Right renal pelvis (tissue), 4 donors: Measurements from ENCODE around the gene CDC23. TPM values are rescaled to one million over a fixed set of nuclear protein-coding genes. Genes with fewer than 3 reads are reported as not detected.
A peak's percentile ranks its signal among the peaks of the same experiment; 100 is the strongest.
"Not testable (repeated sequence)": the region's sequence is repeated elsewhere in the genome, so short reads cannot be mapped to it uniquely, and the experiment has no call there.

ENCODE experiments used
- DNase-seq, 4 donors: peaks; one replicate each; pipeline ENCODE4 v3.0.0-alpha.2; 2013; ENCODE audit warnings: low read depth in 4 of 4, low spot score in 3 of 4, missing footprints in 1 of 4
- polyA plus RNA-seq, 4 donors: library from polyadenylated mRNA; unstranded; fragments of 120-200 nt; gene quantifications; one replicate each; pipeline ENCODE4 v1.2.1, GENCODE V29; 2013; ENCODE audit not compliant: insufficient read length in 4 of 4

Gene CDC23, protein sequence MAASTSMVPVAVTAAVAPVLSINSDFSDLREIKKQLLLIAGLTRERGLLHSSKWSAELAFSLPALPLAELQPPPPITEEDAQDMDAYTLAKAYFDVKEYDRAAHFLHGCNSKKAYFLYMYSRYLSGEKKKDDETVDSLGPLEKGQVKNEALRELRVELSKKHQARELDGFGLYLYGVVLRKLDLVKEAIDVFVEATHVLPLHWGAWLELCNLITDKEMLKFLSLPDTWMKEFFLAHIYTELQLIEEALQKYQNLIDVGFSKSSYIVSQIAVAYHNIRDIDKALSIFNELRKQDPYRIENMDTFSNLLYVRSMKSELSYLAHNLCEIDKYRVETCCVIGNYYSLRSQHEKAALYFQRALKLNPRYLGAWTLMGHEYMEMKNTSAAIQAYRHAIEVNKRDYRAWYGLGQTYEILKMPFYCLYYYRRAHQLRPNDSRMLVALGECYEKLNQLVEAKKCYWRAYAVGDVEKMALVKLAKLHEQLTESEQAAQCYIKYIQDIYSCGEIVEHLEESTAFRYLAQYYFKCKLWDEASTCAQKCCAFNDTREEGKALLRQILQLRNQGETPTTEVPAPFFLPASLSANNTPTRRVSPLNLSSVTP
- 10 to 100 TPM; 53.9 to 68.7 (median 67.0) TPM for polyA plus RNA-seq

DNA sequence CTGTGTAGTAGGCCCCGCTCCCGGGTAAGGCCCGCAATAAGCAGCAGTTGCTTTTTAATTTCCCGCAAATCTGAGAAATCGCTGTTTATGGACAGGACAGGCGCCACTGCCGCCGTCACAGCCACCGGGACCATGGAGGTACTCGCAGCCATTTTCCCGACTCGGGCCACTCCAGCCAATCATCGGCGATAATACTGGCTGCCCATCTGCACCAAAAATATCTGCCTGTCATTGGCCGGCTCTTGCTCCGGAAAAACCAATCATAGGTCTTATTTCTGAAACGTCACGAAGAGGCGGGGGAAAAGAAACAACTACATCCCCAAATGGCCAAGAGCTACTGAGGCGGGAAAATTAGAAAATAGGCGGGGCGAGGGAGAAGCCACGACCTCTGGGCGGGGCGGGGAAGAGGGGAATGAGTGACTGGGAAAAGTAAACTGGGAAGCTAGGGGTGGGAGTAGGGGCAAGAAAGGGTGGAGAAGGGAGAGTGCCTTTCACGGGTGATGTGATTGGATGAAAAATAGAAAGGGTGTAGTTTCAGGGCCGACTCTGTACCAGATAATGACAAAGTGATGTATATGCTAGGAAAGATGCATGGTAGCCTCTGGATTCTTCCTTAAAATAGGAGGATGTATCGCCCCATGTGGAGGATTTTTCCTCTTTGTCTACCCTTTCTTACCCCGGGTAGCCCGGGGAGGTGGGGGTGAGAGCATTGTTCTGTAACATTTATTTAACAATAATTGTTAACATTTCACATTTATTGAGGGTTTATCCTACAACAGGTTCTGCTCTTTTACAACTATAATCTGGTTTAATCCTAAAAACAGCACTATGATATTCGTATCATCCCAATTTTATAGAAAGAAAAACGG lies at the start of gene CDC23:
CDC23 (minus strand) TSS at position 163 of the 869 bp plus-strand sequence; CDS start at position 152, 11 bp downstream.
- peak; percentile 95 to 99 (median 98) for DNase-seq

DNA sequence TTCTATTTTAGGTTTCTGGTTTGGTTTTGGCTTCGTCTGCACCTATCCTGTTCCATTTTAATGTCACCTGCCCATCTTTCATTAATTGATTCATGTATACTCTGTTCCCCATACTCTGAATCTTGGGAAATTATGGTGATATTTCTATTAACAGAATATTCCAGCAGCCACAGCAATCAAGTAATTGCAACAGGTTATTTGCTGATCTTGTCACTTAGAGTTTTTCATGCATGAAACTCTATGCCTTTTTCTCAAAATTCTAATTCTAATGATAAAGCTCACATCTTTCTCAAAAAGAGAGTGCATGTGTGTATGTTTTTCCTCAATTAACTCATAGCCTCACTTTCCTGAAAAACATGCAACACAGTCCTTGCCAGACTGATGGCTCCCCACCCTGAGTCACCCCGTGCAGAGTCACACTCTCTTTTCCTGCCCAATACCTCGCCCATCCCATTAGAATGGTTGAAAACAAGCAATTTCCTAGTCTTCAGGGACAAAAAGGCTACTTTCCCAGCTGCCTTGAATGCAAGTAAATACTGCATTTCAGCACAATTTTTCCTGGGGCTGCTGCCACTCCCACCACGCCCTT lies 45.7 kb upstream of the CDC23 start:
- no peak for DNase-seq

DNA sequence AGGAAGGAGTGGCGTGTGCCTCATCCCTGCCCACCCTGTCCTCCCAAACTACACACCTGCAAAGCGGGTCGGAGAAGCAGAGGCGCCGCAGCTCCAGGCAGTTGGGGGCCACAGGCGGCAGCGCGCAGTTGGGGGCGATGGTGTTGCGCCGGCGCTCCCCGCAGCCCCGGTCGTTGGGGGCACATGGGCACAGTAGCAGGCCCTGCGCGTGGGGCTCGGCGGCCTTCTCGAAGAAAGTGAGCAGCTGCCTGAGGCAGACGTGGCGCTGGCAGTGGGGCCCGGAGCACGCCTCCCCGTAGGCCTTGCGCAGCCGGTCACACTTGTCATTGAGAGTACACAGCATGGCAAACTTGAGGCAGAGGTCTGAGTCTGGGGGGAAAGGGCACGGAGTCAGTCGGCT lies 44.5 kb upstream of the CDC23 start:
- no peak for DNase-seq

DNA sequence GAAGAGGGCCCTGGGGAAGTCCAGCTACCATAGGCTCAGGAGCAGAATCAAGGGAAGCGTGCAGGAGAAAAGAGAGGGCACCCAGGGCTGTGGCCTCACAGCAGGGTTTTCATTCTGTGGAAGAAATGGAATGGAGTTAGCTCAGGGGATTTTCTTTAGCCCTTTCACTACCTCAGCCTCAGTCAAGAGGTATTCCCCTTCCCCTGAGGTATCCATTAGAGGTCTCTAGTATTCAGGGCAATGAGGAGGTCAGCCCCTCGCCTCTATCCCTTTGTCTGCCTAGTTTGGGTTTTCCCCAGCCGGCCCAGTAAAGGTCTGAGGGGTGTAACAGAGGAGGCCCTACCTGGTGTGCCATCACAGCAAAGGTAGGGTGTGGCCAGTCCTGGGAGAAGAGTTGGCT lies 39.8 kb upstream of the CDC23 start:
- no peak for DNase-seq

DNA sequence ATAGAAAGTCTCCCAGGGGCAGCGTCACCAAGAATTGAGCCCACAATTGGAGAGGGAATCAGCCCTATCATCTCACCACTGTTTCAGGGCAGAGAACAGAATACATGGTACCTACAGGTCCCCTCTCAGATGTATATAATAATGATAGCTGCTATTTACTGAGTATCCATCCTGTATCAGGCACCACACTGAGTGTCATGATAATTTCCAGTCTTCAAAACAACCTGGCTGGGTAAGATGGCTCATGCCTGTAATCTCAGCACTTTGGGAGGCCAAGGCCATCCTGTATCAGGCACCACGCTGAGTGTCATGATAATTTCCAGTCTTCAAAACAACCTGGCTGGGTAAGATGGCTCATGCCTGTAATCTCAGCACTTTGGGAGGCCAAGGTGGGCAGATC lies 34.7 kb upstream of the CDC23 start:
- DNase-seq, result not testable (repeated sequence)

DNA sequence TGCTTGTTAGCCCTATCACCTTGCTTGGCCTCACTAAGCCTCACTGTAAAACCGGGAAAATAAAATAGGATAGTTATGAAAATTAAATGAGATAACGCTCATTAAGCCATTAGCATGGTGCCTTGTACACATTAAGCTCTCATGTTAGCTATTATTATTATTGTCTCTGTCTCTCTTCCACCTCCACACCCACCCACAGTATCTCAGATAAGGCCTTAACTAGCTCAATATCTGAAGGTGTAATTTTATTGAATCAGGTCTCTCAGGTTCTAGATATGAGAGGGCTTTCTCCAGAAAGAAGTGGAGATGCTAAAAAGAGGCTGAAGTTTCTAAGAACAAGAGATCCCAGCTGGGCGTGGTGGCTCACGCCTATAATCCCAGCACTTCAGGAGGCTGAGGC lies 33.7 kb upstream of the CDC23 start:
- DNase-seq, result no peak

DNA sequence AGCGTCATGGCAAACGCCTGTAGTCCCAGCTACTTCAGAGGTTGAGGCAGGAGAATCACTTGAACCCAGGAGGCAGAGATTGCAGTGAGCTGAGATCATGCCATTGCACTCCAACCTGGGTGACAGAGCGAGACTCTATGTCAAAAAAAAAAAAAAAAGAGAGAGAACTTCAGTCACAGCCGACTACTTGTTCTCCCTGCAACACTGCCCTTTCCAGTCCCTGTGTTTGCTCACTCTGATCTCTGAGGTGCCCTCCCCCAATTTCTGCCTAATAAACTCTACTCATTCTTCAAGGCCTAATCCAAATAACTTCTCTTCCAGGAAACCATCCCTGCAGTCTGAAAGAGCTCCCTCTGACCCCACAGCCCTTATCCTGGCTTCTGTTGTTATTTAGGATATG lies 33.2 kb upstream of the CDC23 start:
- no peak for DNase-seq

DNA sequence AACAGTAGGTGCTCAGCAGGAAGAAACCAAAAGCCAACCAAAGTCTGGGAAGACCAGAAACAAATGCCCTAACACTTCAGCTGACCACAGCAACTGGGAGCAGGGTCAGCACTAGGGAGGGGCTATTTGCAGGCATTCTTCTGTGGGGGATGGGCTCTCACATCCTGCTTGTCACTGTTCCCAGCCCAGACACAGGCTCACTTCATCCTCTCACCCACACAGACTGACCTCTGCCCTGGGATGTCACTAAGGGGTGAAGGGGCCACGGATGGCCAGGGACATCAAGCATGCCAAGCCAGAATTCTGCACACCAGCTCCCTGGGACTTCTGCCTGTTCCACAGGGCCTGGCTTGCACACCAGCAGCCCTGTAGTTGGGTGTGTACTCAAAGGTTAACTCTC lies 32.6 kb upstream of the CDC23 start:
- no peak for DNase-seq

DNA sequence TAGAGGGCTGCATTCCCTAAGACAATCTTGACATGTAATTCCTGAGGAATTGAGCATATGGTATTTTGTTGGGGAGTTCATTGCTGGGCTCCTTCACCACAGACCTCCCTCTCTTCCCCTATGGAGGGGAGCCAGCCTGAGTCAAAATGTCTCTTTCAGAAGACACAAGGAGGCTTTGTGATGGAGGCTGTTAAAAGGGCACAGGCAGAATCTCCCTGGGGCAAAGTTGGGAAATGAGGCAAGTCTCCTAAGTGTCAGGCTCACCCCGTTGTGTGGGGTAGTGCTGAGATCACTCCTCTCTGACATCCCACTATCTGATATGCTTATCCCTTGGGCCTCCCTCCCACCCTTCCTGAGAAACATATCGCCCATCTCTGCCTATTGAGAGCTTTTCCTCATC lies 30.7 kb upstream of the CDC23 start:
- no peak for DNase-seq

DNA sequence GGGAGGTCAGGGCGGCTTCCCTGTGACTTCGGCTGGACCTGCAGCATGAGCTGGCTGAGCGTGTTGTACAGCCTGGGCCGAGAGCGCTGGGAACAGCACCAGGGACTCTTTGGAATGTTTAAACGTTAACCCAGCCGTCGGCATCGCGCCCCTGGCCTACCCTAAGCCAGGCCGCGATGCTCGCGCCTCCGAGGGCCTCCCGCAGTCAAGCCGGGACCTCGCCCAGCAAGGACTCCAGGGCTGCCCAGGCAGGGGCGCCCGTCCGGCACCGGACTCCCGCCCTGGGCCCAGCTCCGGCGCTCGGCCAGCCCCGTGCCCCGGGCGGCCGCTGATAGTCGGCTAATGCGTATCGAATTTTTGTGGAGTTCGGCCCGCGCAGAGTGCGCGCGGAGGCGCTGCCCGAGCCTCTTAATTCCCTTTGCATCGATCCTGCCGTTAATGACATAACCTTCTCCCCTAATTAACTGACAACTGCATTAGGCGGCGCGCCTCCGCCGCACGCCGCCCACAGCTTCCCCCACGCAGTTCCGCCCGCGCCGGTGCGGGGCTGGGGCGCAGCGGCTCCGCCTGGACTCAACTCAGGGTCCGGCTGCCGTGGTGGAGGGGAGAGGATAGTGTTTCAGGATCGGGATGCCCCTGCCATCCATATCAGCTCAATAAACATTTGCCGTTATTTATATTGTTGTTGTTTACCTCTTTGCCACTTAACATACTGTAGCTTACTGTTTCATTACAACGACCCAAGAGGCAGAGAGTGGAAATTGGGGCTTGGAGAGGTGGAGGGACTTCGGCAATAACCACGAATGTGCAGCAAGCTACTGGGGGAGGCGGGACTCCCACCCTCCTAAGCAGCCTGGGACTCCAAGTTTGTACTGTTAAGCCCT lies 28.8 kb upstream of the CDC23 start:
- peak in 3 of 4 donors; percentile 17 to 26 (median 25) for DNase-seq

DNA sequence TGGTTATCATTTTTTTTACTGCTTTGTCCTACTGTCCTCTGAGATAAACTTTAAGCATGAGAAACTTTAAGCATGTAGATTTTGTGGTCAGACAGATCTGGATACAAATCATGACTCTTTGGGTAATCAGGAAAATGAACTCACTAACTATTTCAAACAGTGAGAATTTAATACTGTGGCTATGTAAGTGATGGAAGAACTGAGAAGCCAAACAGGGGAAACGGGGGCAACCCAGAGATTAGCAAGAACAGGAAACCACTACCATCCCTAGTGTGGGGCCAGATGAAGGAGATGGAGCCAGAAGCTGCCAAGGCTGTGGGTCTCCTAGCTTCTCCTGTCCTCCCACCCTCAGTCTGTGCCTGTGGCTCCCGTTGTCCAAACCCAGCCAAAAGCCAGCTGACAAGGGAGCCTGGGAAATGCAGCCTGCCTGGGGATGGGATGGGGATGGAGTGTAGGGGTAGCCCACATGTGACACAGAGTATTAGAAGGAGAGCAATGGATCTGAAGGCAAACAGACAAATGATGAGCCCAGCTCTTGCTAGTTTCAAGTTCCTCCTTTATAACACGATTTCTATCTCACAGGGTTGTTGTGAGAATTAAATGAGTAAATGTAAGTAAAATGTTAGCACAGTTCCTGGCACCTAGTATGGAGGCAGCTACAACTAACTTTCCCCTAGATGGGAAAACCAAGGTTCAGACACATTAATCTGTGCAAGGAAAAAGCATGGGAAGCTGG lies 27.7 kb upstream of the CDC23 start:
- no peak for DNase-seq

DNA sequence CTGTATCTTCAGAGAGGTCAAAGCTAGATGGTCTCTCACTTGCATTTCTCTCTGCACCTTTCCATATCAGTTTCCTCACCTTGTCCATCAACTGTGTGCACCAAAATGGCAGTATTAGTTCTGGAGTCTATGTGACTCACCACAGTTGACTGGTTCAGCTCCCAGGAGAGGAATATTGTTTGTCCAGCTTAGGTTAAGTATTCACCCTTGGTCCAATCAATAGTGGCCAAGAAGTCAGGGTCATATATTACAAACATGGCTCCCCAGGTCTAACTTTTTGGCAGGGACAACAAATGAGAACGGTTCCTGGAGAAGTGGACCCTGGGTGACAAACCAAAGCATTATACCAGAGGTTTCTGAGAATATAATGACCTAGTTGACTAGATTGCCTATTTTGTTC lies 24.9 kb upstream of the CDC23 start:
- no peak for DNase-seq

DNA sequence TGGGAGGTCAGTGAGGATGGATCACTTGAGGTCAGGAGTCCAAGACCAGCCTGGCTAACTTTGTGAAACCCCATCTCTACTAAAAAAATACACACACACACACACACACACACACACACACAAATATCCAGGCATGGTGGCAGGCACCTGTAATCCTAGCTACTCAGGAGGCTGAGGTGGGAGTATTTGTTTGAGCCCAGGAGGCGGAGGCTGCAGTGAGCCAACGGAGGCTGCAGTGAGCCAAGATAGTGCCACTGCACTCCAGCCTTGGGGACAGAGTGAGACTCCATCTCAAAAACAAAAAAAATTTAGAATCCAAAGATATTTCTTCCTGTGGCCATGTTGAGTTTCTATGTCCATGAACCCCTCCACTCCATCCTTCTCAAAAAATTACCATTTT lies 21.5 kb upstream of the CDC23 start:
- no peak for DNase-seq

DNA sequence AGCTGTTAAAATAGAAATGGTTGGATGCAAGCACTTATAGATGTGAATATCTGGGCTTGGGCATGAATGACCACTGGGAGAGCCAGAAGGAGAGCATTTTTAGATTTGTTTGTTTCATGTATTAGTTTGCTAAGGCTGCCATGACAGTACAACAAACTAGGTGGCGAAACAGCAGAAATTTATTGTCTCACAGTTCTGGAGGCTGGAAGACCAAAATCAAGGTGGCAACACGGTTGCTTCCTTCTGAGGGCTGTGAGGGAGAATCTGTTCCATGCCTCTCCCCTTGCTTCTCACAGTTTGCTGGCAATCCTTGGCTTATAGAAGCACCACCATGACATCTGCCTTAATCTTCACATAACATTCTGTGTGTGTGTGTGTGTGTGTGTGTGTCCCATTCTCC lies 20.2 kb upstream of the CDC23 start:
- DNase-seq, result no peak

DNA sequence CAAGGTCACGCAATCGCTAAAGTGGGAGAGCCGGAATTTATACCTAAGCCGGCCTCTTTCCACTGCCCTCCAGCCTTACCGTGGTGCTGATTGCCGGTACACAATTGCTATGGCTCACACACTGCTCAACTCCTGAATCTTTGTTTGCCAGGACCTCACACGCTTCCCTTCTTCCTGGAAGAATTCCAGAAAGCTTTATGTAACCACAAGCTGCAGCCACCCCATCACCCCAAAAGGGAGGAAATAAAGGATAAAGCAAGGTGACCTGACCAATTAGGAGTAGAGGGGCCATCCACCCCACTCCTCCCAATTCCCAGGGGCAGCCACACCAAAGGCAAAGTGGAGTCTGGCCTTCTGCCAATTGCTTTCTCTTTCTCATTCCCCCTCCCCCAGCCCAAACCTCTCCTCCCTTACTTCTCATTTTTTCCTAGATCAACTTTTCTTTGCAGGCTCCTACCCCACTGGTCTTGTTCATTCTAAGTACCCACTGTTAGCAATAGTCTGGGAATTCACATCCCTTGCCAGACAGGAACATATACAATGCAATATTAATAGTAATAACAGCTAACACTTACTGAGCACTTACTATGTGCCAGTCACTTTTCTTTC lies 18.0 kb upstream of the CDC23 start:
- no peak for DNase-seq

DNA sequence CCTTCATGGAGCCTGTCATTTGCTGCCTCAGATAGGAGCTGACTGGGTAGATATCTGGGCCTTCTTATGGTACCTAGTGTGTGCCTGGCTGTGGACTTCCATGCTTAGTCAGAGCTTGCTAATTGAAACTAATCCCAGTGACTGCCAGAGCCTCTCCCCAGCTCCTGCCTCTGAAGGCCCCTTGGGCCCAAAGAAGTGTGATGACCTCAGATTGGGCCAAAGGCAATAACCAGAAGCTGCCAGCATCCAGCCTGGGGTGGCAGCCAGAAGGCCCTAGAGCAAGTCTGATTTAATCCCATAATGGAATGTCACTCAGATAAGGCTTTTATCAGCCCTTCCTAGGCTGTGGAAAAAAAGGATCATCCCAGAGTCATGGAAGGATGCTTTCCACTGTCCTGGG lies 17.1 kb upstream of the CDC23 start:
- no peak for DNase-seq

DNA sequence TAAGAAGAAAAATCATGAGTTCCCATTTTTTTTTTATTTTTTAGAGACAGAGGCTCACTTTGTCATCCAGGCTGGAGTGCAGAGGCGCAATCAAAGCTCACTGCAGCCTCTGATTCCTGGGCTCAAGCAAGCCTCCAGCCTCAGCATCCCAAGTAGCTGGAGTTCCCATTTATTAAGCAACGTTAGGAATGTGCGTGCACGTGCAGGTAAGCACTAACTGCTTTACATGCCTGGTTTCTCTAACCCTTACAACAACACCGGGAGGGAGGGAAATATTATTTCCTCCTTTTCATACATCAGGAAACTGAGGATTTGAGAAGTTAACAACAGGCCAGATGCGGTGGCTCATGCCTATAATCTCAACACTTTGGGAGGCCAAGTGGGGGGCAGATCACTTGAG lies 16.3 kb upstream of the CDC23 start:
- no peak for DNase-seq

DNA sequence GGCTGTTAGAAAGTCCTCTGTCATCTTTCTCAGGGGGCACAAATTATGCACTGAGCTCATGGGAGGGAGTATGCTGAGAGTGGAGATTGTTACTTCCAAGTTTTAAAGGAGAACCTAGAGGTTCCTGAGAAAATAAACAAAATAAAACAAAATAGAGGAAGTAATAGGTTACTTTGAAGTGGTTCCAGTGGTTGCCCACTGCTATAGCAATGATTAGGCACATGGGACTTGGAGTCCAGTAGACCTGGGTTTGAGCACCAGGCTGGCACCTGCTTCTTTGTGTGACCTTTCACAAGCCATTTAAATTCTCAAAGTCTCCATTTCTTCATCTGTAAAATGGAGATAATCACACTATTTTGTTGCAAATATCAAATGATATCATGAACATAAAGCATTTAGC lies 13.8 kb upstream of the CDC23 start:
- DNase-seq, result no peak

DNA sequence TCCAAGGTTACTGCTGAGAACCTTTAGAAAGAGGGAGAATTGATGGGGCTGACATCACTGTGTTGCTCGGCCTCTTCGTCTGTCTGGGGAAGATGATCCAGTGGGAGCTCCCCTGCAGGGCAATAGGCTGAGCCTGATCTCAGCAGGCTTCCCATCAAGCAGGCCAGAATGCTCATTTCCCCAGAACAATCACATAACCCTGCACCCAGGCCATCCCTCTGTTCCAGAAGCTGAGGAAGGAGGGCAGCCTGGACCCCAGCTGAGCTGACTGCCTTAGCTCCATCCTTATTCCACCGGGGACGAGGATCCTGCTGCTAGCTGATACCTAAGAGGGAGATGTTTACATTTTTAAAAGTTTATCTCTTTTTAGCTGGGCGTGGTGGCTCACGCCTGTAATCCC lies 11.6 kb upstream of the CDC23 start:
- no peak for DNase-seq
